Head of caudate nucleus (tissue), 42 donors: ENCODE measurements around the gene ADH6.
"Not testable (repeated sequence)": the region's sequence is repeated elsewhere in the genome, so short reads cannot be mapped to it uniquely, and the experiment has no call there.

Experiments used
- DNase-seq, 42 donors: peaks; one replicate each; pipeline versions ENCODE4 v3.0.0 to v3.0.0-alpha.2; 2020 to 2021; ENCODE audit warnings: mixed read lengths in 7 of 42
- intact Hi-C: fragments of 100-400 bp; cut with DNase I; formaldehyde crosslinking; loops from one replicate; pipeline ENCODE4 v1.15.0; 2022

Gene ADH6

GRCh38 chr4:99219072-99219471, at the start of gene ADH6:
Gene ADH6, minus strand, starts transcription at chr4:99219246. Its CDS starts 94 bp downstream, at chr4:99219152.
- intact Hi-C loops = no loop called here
- DNase-seq = no peak

- DNase-seq = no peak
- intact Hi-C loops = no loop called here
Observed at GRCh38 chr4:99264927-99265326, 45.9 kb upstream of the ADH6 start.

- intact Hi-C loops = no loop called here
- DNase-seq = no peak
Observed at GRCh38 chr4:99252746-99253145, 33.7 kb upstream of the ADH6 start.

- DNase-seq = no peak
- intact Hi-C loops = no loop called here
Observed at GRCh38 chr4:99248714-99249113, 29.7 kb upstream of the ADH6 start.

GRCh38 chr4:99235955-99236354, 16.9 kb upstream of the ADH6 start:
- DNase-seq = no peak
- intact Hi-C loops = no loop called here

GRCh38 chr4:99234331-99235010, 15.4 kb upstream of the ADH6 start:
- DNase-seq = no peak
- intact Hi-C loops = no loop called here

- DNase-seq, intact Hi-C loops: not testable (repeated sequence)
Observed at GRCh38 chr4:99233397-99233796, 14.4 kb upstream of the ADH6 start.

GRCh38 chr4:99228706-99229105, 9.7 kb upstream of the ADH6 start:
- intact Hi-C loops, DNase-seq: not testable (repeated sequence)

- DNase-seq, intact Hi-C loops: not testable (repeated sequence)
Observed at GRCh38 chr4:99227646-99228045, 8.6 kb upstream of the ADH6 start.

GRCh38 chr4:99221980-99222379, 2.9 kb upstream of the ADH6 start:
- no peak for DNase-seq
- intact Hi-C loops = no loop called here

- intact Hi-C loops = no loop called here
- no peak for DNase-seq
Observed at GRCh38 chr4:99219479-99219878, 433 bp upstream of the ADH6 start.

- no peak for DNase-seq
- intact Hi-C loops = no loop called here
Observed at GRCh38 chr4:99215521-99215920, 3.5 kb downstream of the ADH6 start.

GRCh38 chr4:99210789-99211188, 8.3 kb downstream of the ADH6 start:
- intact Hi-C loops = no loop called here
- DNase-seq = no peak

- no peak for DNase-seq
- intact Hi-C loops = no loop called here
Observed at GRCh38 chr4:99209671-99210070, 9.4 kb downstream of the ADH6 start.

- DNase-seq = no peak
- intact Hi-C loops = no loop called here
Observed at GRCh38 chr4:99208719-99209075, 10.3 kb downstream of the ADH6 start.

- intact Hi-C loops = no loop called here
- no peak for DNase-seq
Observed at GRCh38 chr4:99207911-99208718, 10.9 kb downstream of the ADH6 start.

GRCh38 chr4:99207069-99207743, 11.8 kb downstream of the ADH6 start:
- DNase-seq = no peak
- intact Hi-C loops = no loop called here

- DNase-seq = peak in 5 of 42 donors; percentile 1 to 30 (median 21)
- intact Hi-C loops = no loop called here
Observed at GRCh38 chr4:99205153-99205979, 13.7 kb downstream of the ADH6 start.

GRCh38 chr4:99202536-99202935, 16.5 kb downstream of the ADH6 start:
- DNase-seq = no peak
- intact Hi-C loops = no loop called here
